PC-9 (cell line): ENCODE results near the gene OR2A1. TPM values are rescaled to one million over a fixed set of nuclear protein-coding genes. Genes with fewer than 3 reads are reported as not detected.
"Not testable (repeated sequence)": the region's sequence is repeated elsewhere in the genome, so short reads cannot be mapped to it uniquely, and the experiment has no call there.

ENCODE experiments used
- BruUV-seq: library from RNA; stranded (reverse); fragments of 400-500 nt; replicated peaks from 2 replicates; lab custom pipeline; 2021; lab: Mats Ljungman, UMichigan
- CTCF ChIA-PET: fragments of 300-600 bp; sonication (Branson Sonifier 250); formaldehyde crosslinking; loops from one replicate; lab custom pipeline; 2022; ENCODE audit warnings: antibody characterized with exemption; lab: Charles Lee
- POLR2A ChIA-PET: fragments of 300-600 bp; sonication (Branson Sonifier 250); formaldehyde crosslinking; loops from one replicate; lab custom pipeline; 2022; ENCODE audit warnings: antibody characterized with exemption; ENCODE audit not compliant: unreplicated experiment; lab: Charles Lee
- DNase-seq, 2 experiments: peaks; one replicate each; pipeline versions ENCODE4 v3.0.0 to v3.0.0-alpha.2; 2015 to 2022; ENCODE audit warnings: mixed read lengths in 1 of 2
- H2AFZ ChIP-seq: fragments of 200-600 bp; sonication (generic); 2 replicates; pipeline ENCODE4 v1.8.1; 2017; ENCODE audit warnings: antibody characterized with exemption
- H3F3A ChIP-seq: fragments of 200-600 bp; sonication (generic); 2 replicates; pipeline ENCODE4 v1.8.1; 2017; ENCODE audit warnings: antibody characterized with exemption, mild to moderate bottlenecking, low read depth; ENCODE audit not compliant: insufficient read depth
- H3K27ac ChIP-seq: fragments of 200-600 bp; sonication (generic); 2 replicates; pipeline ENCODE4 v1.6.1; 2016; ENCODE audit warnings: mixed run types
- H3K27me3 ChIP-seq: fragments of 200-600 bp; sonication (generic); 2 replicates; pipeline ENCODE4 v1.6.1; 2016; ENCODE audit warnings: low read depth, mixed run types; ENCODE audit not compliant: insufficient read depth
- H3K36me3 ChIP-seq: fragments of 200-600 bp; sonication (generic); 2 replicates; pipeline ENCODE4 v1.6.1; 2016; ENCODE audit warnings: low read depth, mixed run types
- H3K4me1 ChIP-seq: fragments of 200-600 bp; sonication (generic); replicated peaks from 2 replicates; pipeline ENCODE4 v1.6.1; 2016; ENCODE audit warnings: mixed run types; ENCODE audit not compliant: insufficient read depth
- H3K4me2 ChIP-seq: fragments of 200-600 bp; sonication (generic); 2 replicates; pipeline ENCODE4 v1.6.1; 2017; ENCODE audit warnings: mixed run types
- H3K4me3 ChIP-seq: fragments of 200-600 bp; sonication (generic); 2 replicates; pipeline ENCODE4 v1.6.1; 2016; ENCODE audit warnings: mixed run types
- H3K79me2 ChIP-seq: fragments of 200-600 bp; sonication (generic); 2 replicates; pipeline ENCODE4 v1.6.1; 2017; ENCODE audit warnings: low read depth, mixed run types
- H3K9me2 ChIP-seq: fragments of 200-600 bp; sonication (generic); 2 replicates; pipeline ENCODE4 v1.8.1; 2017; ENCODE audit warnings: mild to moderate bottlenecking; ENCODE audit not compliant: insufficient read depth
- H3K9me3 ChIP-seq: fragments of 200-600 bp; sonication (generic); 2 replicates; pipeline ENCODE4 v1.8.1; 2016; ENCODE audit warnings: low read depth; ENCODE audit not compliant: insufficient read depth
- H4K20me1 ChIP-seq: fragments of 200-600 bp; sonication (generic); 2 replicates; pipeline ENCODE4 v1.8.1; 2017; ENCODE audit not compliant: insufficient read depth
- intact Hi-C: fragments of 100-400 bp; cut with micrococcal nuclease; formaldehyde crosslinking; loops from one replicate; pipeline ENCODE4 v1.10.0; 2022; ENCODE audit not compliant: unreplicated experiment
- total RNA-seq: library from RNA; stranded (reverse); gene quantifications from 2 replicates; pipeline ENCODE4 v1.2.3, GENCODE V29; 2021

Gene OR2A1
- total RNA-seq, 1 experiment from 2014 or later: not detected

DNA sequence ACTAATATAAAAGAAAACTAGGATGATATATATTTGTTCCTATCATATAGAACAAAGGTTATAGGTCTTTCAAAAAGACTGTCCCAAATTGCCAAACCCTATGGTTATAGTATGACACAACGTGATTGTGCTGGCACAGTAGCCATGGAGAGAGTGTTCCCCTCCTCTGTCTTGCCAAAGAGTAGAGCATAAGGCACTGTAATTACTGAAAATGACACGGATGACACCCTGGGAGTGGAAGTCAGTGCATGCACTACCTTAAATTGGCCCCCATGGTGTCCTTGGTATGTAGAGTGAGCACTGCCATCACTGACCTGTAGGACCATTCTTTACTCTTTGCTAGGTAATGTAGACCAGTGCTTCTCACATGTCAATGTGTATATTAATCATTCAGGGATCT, 7.1 kb upstream of the OR2A1 start:
- H4K20me1 ChIP-seq, CTCF ChIA-PET, BruUV-seq, H3K79me2 ChIP-seq, intact Hi-C loops, H3F3A ChIP-seq, H3K4me2 ChIP-seq, POLR2A ChIA-PET, H3K27me3 ChIP-seq, H3K36me3 ChIP-seq, DNase-seq, H3K4me1 ChIP-seq, H3K27ac ChIP-seq, H3K9me3 ChIP-seq, H3K9me2 ChIP-seq, H2AFZ ChIP-seq, H3K4me3 ChIP-seq: not testable (repeated sequence)

DNA sequence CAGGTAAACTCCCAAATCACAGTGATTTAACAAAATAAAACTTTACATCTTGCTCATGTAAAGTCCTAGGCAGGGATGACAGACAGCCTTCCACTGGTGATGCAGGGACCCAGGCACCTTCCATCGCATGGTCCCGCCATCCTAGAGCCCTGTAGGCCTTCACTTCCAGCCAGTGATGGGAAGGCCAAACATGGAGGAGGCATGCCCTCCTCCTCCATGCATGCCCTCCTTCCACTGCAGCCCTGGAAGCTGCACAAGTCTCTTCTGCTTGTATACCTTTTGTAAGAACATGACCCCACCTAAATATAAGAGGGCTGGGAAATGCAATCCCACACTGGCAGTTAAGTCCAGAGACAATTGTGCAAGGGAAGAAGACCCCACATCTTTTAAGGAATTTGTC, 2.5 kb upstream of the OR2A1 start:
- intact Hi-C loops, H3K4me1 ChIP-seq, H3K4me2 ChIP-seq, H3K27me3 ChIP-seq, DNase-seq, H3K9me3 ChIP-seq, H3K4me3 ChIP-seq, BruUV-seq, H4K20me1 ChIP-seq, H3K9me2 ChIP-seq, H3F3A ChIP-seq, H2AFZ ChIP-seq, POLR2A ChIA-PET, H3K79me2 ChIP-seq, H3K27ac ChIP-seq, CTCF ChIA-PET, H3K36me3 ChIP-seq: not testable (repeated sequence)

DNA sequence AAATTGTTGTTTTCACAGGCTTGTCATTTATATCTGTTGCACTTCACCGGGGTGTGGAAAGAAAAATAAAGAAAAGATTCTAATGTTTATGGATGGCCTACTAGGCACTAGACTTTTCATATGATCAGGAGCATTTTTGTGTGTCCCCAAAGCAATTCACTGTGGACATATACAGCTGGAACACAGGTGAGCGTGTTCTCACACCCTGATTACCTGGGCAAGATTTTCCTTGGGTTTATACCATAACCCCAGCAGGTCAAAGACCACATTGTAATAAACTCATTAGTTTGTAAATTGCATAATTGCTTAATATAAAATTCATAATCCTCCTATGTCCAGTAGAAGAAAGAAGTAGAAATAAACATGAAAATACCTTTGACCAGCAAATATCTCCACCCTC, 1.0 kb upstream of the OR2A1 start:
- CTCF ChIA-PET, POLR2A ChIA-PET, intact Hi-C loops, H3K27me3 ChIP-seq, DNase-seq, H3F3A ChIP-seq, H3K4me2 ChIP-seq, H3K4me1 ChIP-seq, H4K20me1 ChIP-seq, H2AFZ ChIP-seq, H3K79me2 ChIP-seq, H3K4me3 ChIP-seq, H3K9me3 ChIP-seq, BruUV-seq, H3K36me3 ChIP-seq, H3K9me2 ChIP-seq, H3K27ac ChIP-seq: not testable (repeated sequence)

DNA sequence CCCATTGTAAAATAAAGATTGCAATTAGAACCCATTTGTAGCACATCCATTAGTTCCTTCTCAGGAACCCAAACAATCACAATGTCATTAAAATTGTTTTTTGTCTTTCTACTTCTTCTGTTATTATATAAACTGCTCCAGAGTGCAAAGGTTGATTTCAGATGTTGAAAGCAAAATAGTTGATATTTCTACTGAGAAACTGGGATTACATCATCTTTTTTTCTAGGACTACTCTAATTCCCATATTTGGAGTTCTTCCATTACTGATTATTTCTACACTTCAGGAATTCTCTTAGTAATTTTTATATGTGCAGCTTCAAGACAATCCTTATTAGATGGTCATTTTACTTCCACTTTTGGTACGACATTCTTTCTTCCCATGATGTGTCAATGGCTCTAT, 5.3 kb downstream of the OR2A1 start:
- H3K27ac ChIP-seq, H4K20me1 ChIP-seq, intact Hi-C loops, H3K79me2 ChIP-seq, CTCF ChIA-PET, H3K4me2 ChIP-seq, BruUV-seq, H3K4me3 ChIP-seq, DNase-seq, H3K36me3 ChIP-seq, H3K4me1 ChIP-seq, H3K9me3 ChIP-seq, H3K27me3 ChIP-seq, H3K9me2 ChIP-seq, H3F3A ChIP-seq, H2AFZ ChIP-seq, POLR2A ChIA-PET: not testable (repeated sequence)

DNA sequence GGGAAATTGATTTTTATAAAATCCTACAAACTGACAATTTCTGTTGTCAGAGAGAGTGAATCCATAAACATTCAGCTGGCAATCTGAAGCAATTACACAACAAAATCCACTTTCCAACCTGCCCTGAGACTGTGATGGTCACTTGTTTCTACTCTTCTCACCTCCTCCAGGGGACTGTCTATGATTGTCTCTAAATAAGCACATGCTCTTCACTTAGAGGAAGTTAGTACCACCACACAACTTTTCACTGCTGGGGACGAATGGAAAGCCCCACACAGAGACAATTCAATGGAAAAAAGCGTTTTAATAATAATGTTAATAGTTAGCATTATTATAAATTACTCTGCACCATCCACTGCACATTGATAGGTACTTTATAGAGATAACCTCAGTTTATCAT, 7.3 kb downstream of the OR2A1 start:
- H3K4me3 ChIP-seq, H3K9me3 ChIP-seq, H3K4me1 ChIP-seq, H4K20me1 ChIP-seq, H3K79me2 ChIP-seq, BruUV-seq, H3K9me2 ChIP-seq, H3K27ac ChIP-seq, H2AFZ ChIP-seq, H3K36me3 ChIP-seq, H3K4me2 ChIP-seq, H3K27me3 ChIP-seq, DNase-seq, CTCF ChIA-PET, H3F3A ChIP-seq, POLR2A ChIA-PET, intact Hi-C loops: not testable (repeated sequence)

DNA sequence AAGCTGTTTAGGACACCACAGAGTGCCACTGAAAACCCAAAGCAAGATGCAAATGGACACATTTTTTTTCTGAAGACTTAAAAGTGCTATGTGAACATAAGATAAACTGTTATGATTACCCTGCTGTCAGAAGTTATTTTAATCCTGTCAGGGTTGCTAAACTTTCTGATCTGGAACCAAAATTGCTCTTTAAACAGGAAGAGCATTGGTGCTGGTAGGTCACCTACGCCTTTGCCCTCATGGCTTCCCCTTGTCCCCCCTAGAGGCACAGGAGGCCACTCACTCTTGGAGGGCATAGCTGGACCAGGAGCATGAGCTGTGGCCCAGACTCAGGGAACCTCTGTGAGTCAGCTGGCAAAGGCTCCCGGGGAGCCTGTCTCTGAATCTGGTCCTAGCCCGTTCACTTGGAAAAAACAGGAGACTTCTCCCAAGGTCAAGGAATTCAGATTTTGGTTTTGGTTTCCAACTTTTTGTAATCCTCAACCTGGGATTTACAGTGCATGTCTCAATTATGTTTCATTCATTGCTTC, 9.5 kb downstream of the OR2A1 start:
- POLR2A ChIA-PET, H3K79me2 ChIP-seq, H3K36me3 ChIP-seq, H3K4me3 ChIP-seq, H2AFZ ChIP-seq, H3K27ac ChIP-seq, DNase-seq, H3K9me2 ChIP-seq, H3K27me3 ChIP-seq, H3K9me3 ChIP-seq, CTCF ChIA-PET, H3K4me1 ChIP-seq, H4K20me1 ChIP-seq, H3K4me2 ChIP-seq, intact Hi-C loops, BruUV-seq, H3F3A ChIP-seq: not testable (repeated sequence)

DNA sequence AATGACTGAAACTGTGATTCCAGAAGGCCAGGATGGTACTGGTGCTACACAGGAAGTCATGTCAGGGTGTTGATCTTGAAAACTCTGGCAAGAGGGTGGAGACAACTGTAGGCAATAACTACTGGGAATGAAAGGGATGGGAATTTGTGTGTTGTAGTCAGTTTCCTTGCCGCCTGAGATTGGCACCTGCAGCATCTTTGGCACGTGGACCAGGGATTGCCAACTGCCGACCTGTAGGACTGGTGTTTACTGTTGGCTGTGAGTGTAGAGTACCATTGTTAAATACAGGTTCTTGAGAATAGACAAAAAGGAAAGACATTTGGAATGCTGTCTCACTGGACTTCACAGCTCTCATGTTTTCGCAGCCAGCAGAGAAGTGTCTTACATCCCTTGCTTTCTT, 11.1 kb downstream of the OR2A1 start:
- H3K36me3 ChIP-seq, H3K27me3 ChIP-seq, CTCF ChIA-PET, POLR2A ChIA-PET, DNase-seq, H3K4me2 ChIP-seq, H3K4me3 ChIP-seq, H3K9me2 ChIP-seq, intact Hi-C loops, H2AFZ ChIP-seq, H3K79me2 ChIP-seq, BruUV-seq, H3K9me3 ChIP-seq, H3K4me1 ChIP-seq, H3F3A ChIP-seq, H4K20me1 ChIP-seq, H3K27ac ChIP-seq: not testable (repeated sequence)
